ENCODE results near the gene CTNND2.
A peak's percentile ranks its signal among the peaks of the same experiment; 100 is the strongest.
"Not testable (repeated sequence)": the region's sequence is repeated elsewhere in the genome, so short reads cannot be mapped to it uniquely, and the experiment has no call there.

The CTNND2 gene

GRCh38 chr5:11054014-11054413 is 850.2 kb downstream of the CTNND2 start:
- DNase-seq = no peak

GRCh38 chr5:11052871-11053270 is 851.4 kb downstream of the CTNND2 start:
- DNase-seq = no peak

- no peak for DNase-seq
Measured at GRCh38 chr5:11050596-11051304, 853.5 kb downstream of the CTNND2 start.

GRCh38 chr5:11048760-11049159 is 855.5 kb downstream of the CTNND2 start:
- peak; percentile 4 for DNase-seq

- no peak for DNase-seq
Measured at GRCh38 chr5:11047625-11048024, 856.6 kb downstream of the CTNND2 start.

GRCh38 chr5:11047030-11047429 is 857.2 kb downstream of the CTNND2 start:
- no peak for DNase-seq

- no peak for DNase-seq
Measured at GRCh38 chr5:11046160-11046559, 858.1 kb downstream of the CTNND2 start.

GRCh38 chr5:11045411-11045810 is 858.8 kb downstream of the CTNND2 start:
- DNase-seq = no peak

GRCh38 chr5:11044581-11044980 is 859.7 kb downstream of the CTNND2 start:
- no peak for DNase-seq

- no peak for DNase-seq
Measured at GRCh38 chr5:11043881-11044280, 860.4 kb downstream of the CTNND2 start.

- no peak for DNase-seq
Measured at GRCh38 chr5:11040345-11040744, 863.9 kb downstream of the CTNND2 start.

- no peak for DNase-seq
Measured at GRCh38 chr5:11038772-11039171, 865.5 kb downstream of the CTNND2 start.

- DNase-seq = no peak
Measured at GRCh38 chr5:11037941-11038340, 866.3 kb downstream of the CTNND2 start.

- no peak for DNase-seq
Measured at GRCh38 chr5:11037080-11037479, 867.2 kb downstream of the CTNND2 start.

GRCh38 chr5:11030671-11031070 is 873.6 kb downstream of the CTNND2 start:
- DNase-seq = no peak

- DNase-seq = no peak
Measured at GRCh38 chr5:11027660-11028059, 876.6 kb downstream of the CTNND2 start.

GRCh38 chr5:11026543-11026942 is 877.7 kb downstream of the CTNND2 start:
- no peak for DNase-seq

GRCh38 chr5:11023945-11024344 is 880.3 kb downstream of the CTNND2 start:
- DNase-seq = no peak

- no peak for DNase-seq
Measured at GRCh38 chr5:11013793-11014192, 890.5 kb downstream of the CTNND2 start.

- no peak for DNase-seq
Measured at GRCh38 chr5:11012295-11012694, 892.0 kb downstream of the CTNND2 start.

GRCh38 chr5:11010429-11011210 is 893.6 kb downstream of the CTNND2 start:
- no peak for DNase-seq

GRCh38 chr5:11009576-11009975 is 894.7 kb downstream of the CTNND2 start:
- no peak for DNase-seq

- DNase-seq = no peak
Measured at GRCh38 chr5:11007269-11007870, 896.9 kb downstream of the CTNND2 start.

GRCh38 chr5:11004523-11004922 is 899.7 kb downstream of the CTNND2 start:
- DNase-seq = not testable (repeated sequence)
